B cell (primary cell): ENCODE measurements around the gene PRUNE2. TPM values are rescaled to one million over a fixed set of nuclear protein-coding genes. Genes with fewer than 3 reads are reported as not detected.

ENCODE experiments used
- ATAC-seq: fragments of 200-7000 bp; cut with Tn5 transposase; one replicate; pipeline ENCODE4 v1.10.0; 2021; ENCODE audit warnings: low read depth, mild to moderate bottlenecking, moderate number of reproducible peaks, moderate library complexity
- CTCF ChIA-PET: fragments of 350-600 bp; sonication (Branson Sonifier 250); formaldehyde crosslinking; loops from one replicate; lab custom pipeline; 2021; ENCODE audit warnings: antibody characterized with exemption, inconsistent platforms; lab: Charles Lee
- POLR2A ChIA-PET: fragments of 350-600 bp; sonication (Branson Sonifier 250); formaldehyde crosslinking; loops from one replicate; lab custom pipeline; 2021; ENCODE audit warnings: antibody characterized with exemption; lab: Charles Lee
- DNase-seq: peaks from one replicate; pipeline ENCODE4 v3.0.0; 2013
- H2AFZ ChIP-seq: 2 replicates; pipeline ENCODE4 v1.6.1; 2012; ENCODE audit warnings: mild to moderate bottlenecking, low read depth, low read length; ENCODE audit not compliant: insufficient read depth, poor library complexity, severe bottlenecking
- H3K27ac ChIP-seq, 2 donors: 1 replicate in 1 of 2; 2 replicates in 1 of 2; pipeline ENCODE4 v1.5.1; 2012 to 2013; ENCODE audit warnings: low read length in 2 of 2, mild to moderate bottlenecking in 2 of 2, moderate library complexity in 1 of 2
- H3K27me3 ChIP-seq, 4 experiments: fragments of 200-600 bp in 1 of 4; sonication (generic) in 1 of 4; replicated peaks in 1 of 4; 1 replicate in 2 of 4; 2 replicates in 2 of 4; pipeline versions ENCODE4 v1.6.1 to v1.7.0; 2013 to 2016; ENCODE audit warnings: low read length in 3 of 4, mild to moderate bottlenecking in 2 of 4, mixed read lengths in 1 of 4, moderate library complexity in 1 of 4; ENCODE audit not compliant: insufficient read depth in 4 of 4, control insufficient read depth in 3 of 4; ENCODE audit errors: control extremely low read depth in 1 of 4
- H3K36me3 ChIP-seq, 2 experiments: replicated peaks in 1 of 2; 1 replicate in 1 of 2; 2 replicates in 1 of 2; pipeline versions ENCODE4 v1.6.1 to v1.7.1; 2013; ENCODE audit warnings: low read length in 1 of 2; ENCODE audit not compliant: insufficient read depth in 2 of 2, control insufficient read depth in 1 of 2; ENCODE audit errors: control extremely low read depth in 1 of 2, extremely low read depth in 1 of 2
- H3K4me1 ChIP-seq, 2 donors: fragments of 200-600 bp in 1 of 2; sonication (generic) in 1 of 2; 1 replicate in 1 of 2; 2 replicates in 1 of 2; pipeline versions ENCODE4 v1.5.1 to v1.6.1; 2013 to 2017; ENCODE audit warnings: low read length in 2 of 2; ENCODE audit not compliant: control insufficient read depth in 2 of 2, insufficient read depth in 2 of 2
- H3K4me2 ChIP-seq: replicated peaks from 2 replicates; pipeline ENCODE3; 2012; ENCODE audit warnings: mild to moderate bottlenecking, low read depth, low read length; ENCODE audit not compliant: poor library complexity, severe bottlenecking
- H3K4me3 ChIP-seq, 5 experiments: fragments of 200-600 bp in 1 of 5; sonication (generic) in 1 of 5; 1 replicate in 3 of 5; 2 replicates in 2 of 5; pipeline versions ENCODE4 v1.5.1 to v1.7.0; 2011 to 2016; ENCODE audit warnings: low read length in 4 of 5, mild to moderate bottlenecking in 4 of 5, low read depth in 2 of 5, control low read depth in 1 of 5, moderate library complexity in 1 of 5; ENCODE audit not compliant: insufficient read depth in 1 of 5; ENCODE audit errors: control extremely low read depth in 1 of 5, extremely low read depth in 1 of 5
- H3K79me2 ChIP-seq: fragments of 200-600 bp; sonication (generic); one replicate; pipeline ENCODE4 v1.6.0; 2016; ENCODE audit warnings: low read length; ENCODE audit not compliant: control insufficient read depth, insufficient read depth
- H3K9ac ChIP-seq: fragments of 200-600 bp; sonication (generic); 2 replicates; pipeline ENCODE4 v1.6.1; 2017; ENCODE audit warnings: mild to moderate bottlenecking, low read length, moderate library complexity
- H3K9me3 ChIP-seq, 3 donors: one replicate each; pipeline versions ENCODE4 v1.6.1 to v1.7.1; 2013; ENCODE audit warnings: low read length in 2 of 3; ENCODE audit not compliant: control insufficient read depth in 2 of 3, insufficient read depth in 1 of 3; ENCODE audit errors: control extremely low read depth in 1 of 3
- H4K20me1 ChIP-seq: 2 replicates; pipeline ENCODE4 v1.6.0; 2012; ENCODE audit warnings: mild to moderate bottlenecking, low read length; ENCODE audit not compliant: insufficient read depth, control insufficient read depth, poor library complexity, severe bottlenecking
- H3K27ac Mint-ChIP-seq: one replicate; pipeline ENCODE4 v1.8.0; 2021; ENCODE audit warnings: mixed read lengths
- H3K27me3 Mint-ChIP-seq: one replicate; pipeline ENCODE4 v1.8.0; 2021; ENCODE audit warnings: mixed read lengths
- H3K4me1 Mint-ChIP-seq: one replicate; pipeline ENCODE4 v1.8.0; 2021; ENCODE audit warnings: mixed read lengths
- H3K4me3 Mint-ChIP-seq: one replicate; pipeline ENCODE4 v1.8.0; 2021; ENCODE audit warnings: mixed read lengths
- H3K9me3 Mint-ChIP-seq: one replicate; pipeline ENCODE4 v1.8.0; 2022; ENCODE audit warnings: mixed read lengths; ENCODE audit not compliant: insufficient read depth
- CTCF ChIP-seq: fragments of 200-600 bp; IDR thresholded peaks from one replicate; pipeline ENCODE4 v1.8.0; 2022; ENCODE audit warnings: antibody characterized with exemption, mild to moderate bottlenecking
- EZH2 ChIP-seq: IDR thresholded peaks from 2 replicates; pipeline ENCODE4 v1.6.1; 2012; ENCODE audit warnings: borderline replicate concordance, low read depth, mild to moderate bottlenecking, moderate library complexity, low read length; ENCODE audit not compliant: insufficient read depth, poor library complexity, severe bottlenecking
- WGBS: methylation state at CpG from one replicate; pipeline ENCODE4 v1.1.5; 2013; ENCODE audit warnings: missing lambda C conversion rate; ENCODE audit not compliant: insufficient coverage; 5-methylcytosine and 5-hydroxymethylcytosine counted together
- intact Hi-C: fragments of 100-400 bp; cut with micrococcal nuclease; formaldehyde crosslinking; loops from one replicate; pipeline ENCODE4 v1.10.0; 2022
- polyA plus RNA-seq: library from polyadenylated mRNA; depleted of rRNA; stranded (reverse); fragments of >200 nt; gene quantifications from 2 replicates; pipeline ENCODE4 v1.2.3, GENCODE V29; 2012
- total RNA-seq, 2 donors: library from RNA; stranded (reverse); fragments of 120-200 nt in 1 of 2; gene quantifications; 1 replicate in 1 of 2; 2 replicates in 1 of 2; pipeline versions ENCODE4 v1.2.3 to v1.2.4, GENCODE V29; 2013 to 2022

PRUNE2 gene
- total and polyA plus RNA-seq, 2 donors (not counting 1 experiment from before 2014, with no cell fraction given), result 0.12 TPM; not detected in 1

DNA sequence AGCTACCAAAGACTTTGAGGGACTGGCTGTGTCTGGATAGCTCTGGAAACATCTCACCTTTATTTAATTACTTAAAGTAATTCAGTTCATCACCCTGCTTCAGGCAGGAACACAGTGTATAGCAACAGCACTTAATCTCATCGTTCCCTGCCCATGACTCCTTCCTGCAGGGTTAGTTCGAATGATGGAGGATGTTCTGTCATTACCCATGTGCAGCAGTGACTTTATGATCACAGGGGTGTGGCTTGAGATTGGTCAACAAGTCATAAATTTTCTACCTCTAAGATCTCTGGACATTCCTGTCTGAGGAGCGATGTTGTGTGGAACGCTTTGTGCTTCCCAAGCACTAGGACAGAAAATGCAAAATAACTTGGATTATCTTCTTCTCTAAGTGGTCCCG is 37.1 kb upstream of the PRUNE2 start:
- ChIA-PET CTCF (no interaction called here), POLR2A (no interaction called here)
- H3K4me1 ChIP-seq, result no peaks in the 10 kb centered on the region
- DNase-seq (no peak), ATAC-seq (no peak)
- 100% methylated on average over 1 of the region's 5 CpGs for WGBS
- H3K9ac ChIP-seq, result no peak overlapping the region
- no peaks in the 10 kb centered on the region for H3K27me3 ChIP-seq
- intact Hi-C loops, result no loop called here
- no peaks in the 10 kb centered on the region for H3K9me3 ChIP-seq
- H3K9me3 Mint-ChIP-seq, result no peaks in the 10 kb centered on the region
- H3K27me3 Mint-ChIP-seq, result peaks cover 5% of the 10 kb centered on the region
- H3K4me2 ChIP-seq, result no peak overlapping the region
- H3K4me3 Mint-ChIP-seq, result no peak overlapping the region
- no peak for TF ChIP-seq EZH2
- no peak for TF ChIP-seq CTCF
- H3K4me3 ChIP-seq, result no peak overlapping the region
- no peaks in the 10 kb centered on the region for H3K79me2 ChIP-seq
- no peak overlapping the region for H3K27ac Mint-ChIP-seq
- no peak overlapping the region for H3K27ac ChIP-seq
- H4K20me1 ChIP-seq, result no peaks in the 10 kb centered on the region
- H3K4me1 Mint-ChIP-seq, result no peaks in the 10 kb centered on the region
- H3K36me3 ChIP-seq, result no peaks in the 10 kb centered on the region
- no peak overlapping the region for H2AFZ ChIP-seq

- DNase-seq (no peak), ATAC-seq (no peak)
- Mint-ChIP-seq H3K27me3 (no peaks in the 10 kb centered on the region), H3K27ac (no peak overlapping the region), H3K4me3 (no peak overlapping the region), H3K4me1 (no peaks in the 10 kb centered on the region), H3K9me3 (no peaks in the 10 kb centered on the region)
- POLR2A ChIA-PET, result no interaction called here
- no peak overlapping the region for H3K27ac ChIP-seq
- H3K4me3 ChIP-seq, result no peak overlapping the region
- no peaks in the 10 kb centered on the region for H3K79me2 ChIP-seq
- no peaks in the 10 kb centered on the region for H3K36me3 ChIP-seq
- no peak overlapping the region for H2AFZ ChIP-seq
- no peaks in the 10 kb centered on the region for H3K9me3 ChIP-seq
- H3K4me1 ChIP-seq, result no peaks in the 10 kb centered on the region
- TF ChIP-seq CTCF, result no peak
- TF ChIP-seq EZH2, result no peak
- no peak overlapping the region for H3K9ac ChIP-seq
- H3K27me3 ChIP-seq, result no peaks in the 10 kb centered on the region
- WGBS, result 83% methylated on average over 1 of the region's 2 CpGs
- H3K4me2 ChIP-seq, result no peak overlapping the region
- H4K20me1 ChIP-seq, result no peaks in the 10 kb centered on the region
- CTCF ChIA-PET, result no interaction called here
- intact Hi-C loops, result no loop called here
These were observed 26.8 kb upstream of the PRUNE2 start for GRCh38 chr9:76932757-76933156.
